Measurements from ENCODE around the gene AIFM3. TPM values are rescaled to one million over a fixed set of nuclear protein-coding genes. Genes with fewer than 3 reads are reported as not detected.
"Not testable (repeated sequence)": the region's sequence is repeated elsewhere in the genome, so short reads cannot be mapped to it uniquely, and the experiment has no call there.

The AIFM3 gene
- total RNA-seq, 2 donors from 2014 or later, result 0.11 to 0.12 TPM

GRCh38 chr22:20937794-20938671 is 29.0 kb upstream of the AIFM3 start:
- ATAC-seq, result no peak
- no peak for DNase-seq (ENCODE audit: low spot score in 2 of 2)
- no peaks in the 10 kb centered on the region for H3K9me3 Mint-ChIP-seq
- H3K36me3 Mint-ChIP-seq, result peaks cover 0 to 40% of the 10 kb centered on the region in 2 donors
- H3K27ac Mint-ChIP-seq, result no peak overlapping the region

GRCh38 chr22:20939457-20940185 is 27.4 kb upstream of the AIFM3 start:
- H3K27ac Mint-ChIP-seq; H3K9me3 Mint-ChIP-seq; ATAC-seq; DNase-seq (ENCODE audit: low spot score in 2 of 2): not testable (repeated sequence)
- H3K36me3 Mint-ChIP-seq, result peaks cover 0 to 37% of the 10 kb centered on the region in 2 donors

- Mint-ChIP-seq H3K27ac (no peak overlapping the region), H3K36me3 (peaks cover 0 to 36% of the 10 kb centered on the region in 2 donors), H3K9me3 (no peaks in the 10 kb centered on the region)
- ATAC-seq (no peak), DNase-seq (ENCODE audit: low spot score in 2 of 2) (no peak)
Measured at GRCh38 chr22:20940186-20940651, 26.8 kb upstream of the AIFM3 start.

GRCh38 chr22:20940904-20941385 is 26.1 kb upstream of the AIFM3 start:
- Mint-ChIP-seq H3K27ac (no peak overlapping the region), H3K9me3 (no peaks in the 10 kb centered on the region), H3K36me3 (peaks cover 0 to 36% of the 10 kb centered on the region in 2 donors)
- ATAC-seq, result no peak
- DNase-seq (ENCODE audit: low spot score in 2 of 2), result no peak

GRCh38 chr22:20942203-20942902 is 24.7 kb upstream of the AIFM3 start:
- DNase-seq (ENCODE audit: low spot score in 2 of 2); ATAC-seq; H3K27ac Mint-ChIP-seq; H3K9me3 Mint-ChIP-seq: not testable (repeated sequence)
- H3K36me3 Mint-ChIP-seq, result peaks cover 0 to 30% of the 10 kb centered on the region in 2 donors

- ATAC-seq, result no peak
- no peak for DNase-seq (ENCODE audit: low spot score in 2 of 2)
- Mint-ChIP-seq H3K9me3 (no peaks in the 10 kb centered on the region), H3K36me3 (peaks cover 0 to 27% of the 10 kb centered on the region in 2 donors), H3K27ac (peak overlapping the region in 1 of 2 donors; percentile 17)
Measured at GRCh38 chr22:20943104-20943933, 23.7 kb upstream of the AIFM3 start.

GRCh38 chr22:20944042-20944441 is 23.0 kb upstream of the AIFM3 start:
- no peak for DNase-seq (ENCODE audit: low spot score in 2 of 2)
- Mint-ChIP-seq H3K9me3 (no peaks in the 10 kb centered on the region), H3K27ac (no peak overlapping the region), H3K36me3 (peaks cover 0 to 27% of the 10 kb centered on the region in 2 donors)
- ATAC-seq, result no peak

- peaks cover 0 to 28% of the 10 kb centered on the region in 2 donors for H3K36me3 Mint-ChIP-seq
- DNase-seq (ENCODE audit: low spot score in 2 of 2) (no peak), ATAC-seq (no peak)
- no peak overlapping the region for H3K27ac Mint-ChIP-seq
- no peaks in the 10 kb centered on the region for H3K9me3 Mint-ChIP-seq
Measured at GRCh38 chr22:20945578-20945934, 21.5 kb upstream of the AIFM3 start.

- no peak for DNase-seq (ENCODE audit: low spot score in 2 of 2)
- Mint-ChIP-seq H3K27ac (no peak overlapping the region), H3K36me3 (peaks cover 0 to 25% of the 10 kb centered on the region in 2 donors), H3K9me3 (no peaks in the 10 kb centered on the region)
- ATAC-seq, result no peak
Measured at GRCh38 chr22:20946080-20946986, 20.7 kb upstream of the AIFM3 start.

- no peak overlapping the region for H3K27ac Mint-ChIP-seq
- no peak for ATAC-seq
- H3K9me3 Mint-ChIP-seq, result no peaks in the 10 kb centered on the region
- H3K36me3 Mint-ChIP-seq, result peaks cover 0 to 25% of the 10 kb centered on the region in 2 donors
- no peak for DNase-seq (ENCODE audit: low spot score in 2 of 2)
Measured at GRCh38 chr22:20946991-20947390, 20.1 kb upstream of the AIFM3 start.

GRCh38 chr22:20948450-20948849 is 18.6 kb upstream of the AIFM3 start:
- H3K27ac Mint-ChIP-seq, result no peak overlapping the region
- peaks cover 0 to 22% of the 10 kb centered on the region in 2 donors for H3K36me3 Mint-ChIP-seq
- ATAC-seq, result no peak
- no peaks in the 10 kb centered on the region for H3K9me3 Mint-ChIP-seq
- no peak for DNase-seq (ENCODE audit: low spot score in 2 of 2)

GRCh38 chr22:20948989-20949388 is 18.1 kb upstream of the AIFM3 start:
- no peak for DNase-seq (ENCODE audit: low spot score in 2 of 2)
- Mint-ChIP-seq H3K9me3 (no peaks in the 10 kb centered on the region), H3K27ac (peak overlapping the region in 1 of 2 donors; percentile 44), H3K36me3 (peaks cover 0 to 18% of the 10 kb centered on the region in 2 donors)
- ATAC-seq, result no peak

GRCh38 chr22:20949698-20950183 is 17.3 kb upstream of the AIFM3 start:
- Mint-ChIP-seq H3K9me3 (no peaks in the 10 kb centered on the region), H3K27ac (no peak overlapping the region)

GRCh38 chr22:20951151-20951931 is 15.7 kb upstream of the AIFM3 start:
- Mint-ChIP-seq H3K36me3 (peaks cover 0 to 18% of the 10 kb centered on the region in 2 donors), H3K9me3 (no peaks in the 10 kb centered on the region), H3K27ac (no peak overlapping the region)
- no peak for ATAC-seq
- DNase-seq (ENCODE audit: low spot score in 2 of 2), result no peak

More at GRCh38 chr22:20949698-20950183, 17.3 kb upstream of the AIFM3 start:
- ATAC-seq, result no peak
- H3K36me3 Mint-ChIP-seq, result peaks cover 0 to 18% of the 10 kb centered on the region in 2 donors
- no peak for DNase-seq (ENCODE audit: low spot score in 2 of 2)

Measured in activated naive CD4-positive, alpha-beta T cell treated with anti-CD3 and anti-CD28 coated beads, Interleukin-2, amount 50 U/mL, for 72 hours (primary cell).